Coronary artery (tissue), 2 donors: ENCODE data around the gene CRADD.

Source experiments
- DNase-seq: peaks from one replicate; pipeline ENCODE4 v3.0.0-alpha.2; 2017; ENCODE audit warnings: low spot score
- H3K27ac ChIP-seq, 2 donors: fragments of 200-600 bp; sonication (generic); one replicate each; pipeline ENCODE4 v1.5.1; 2016 to 2019
- H3K4me3 ChIP-seq: fragments of 200-600 bp; sonication (generic); 2 replicates; pipeline ENCODE4 v1.5.1; 2016; ENCODE audit warnings: mild to moderate bottlenecking, moderate library complexity
- CTCF ChIP-seq: fragments of 200-600 bp; sonication (generic); IDR thresholded peaks from one replicate; pipeline ENCODE4 v1.5.1; 2019; ENCODE audit warnings: antibody characterized with exemption

Gene CRADD

DNA sequence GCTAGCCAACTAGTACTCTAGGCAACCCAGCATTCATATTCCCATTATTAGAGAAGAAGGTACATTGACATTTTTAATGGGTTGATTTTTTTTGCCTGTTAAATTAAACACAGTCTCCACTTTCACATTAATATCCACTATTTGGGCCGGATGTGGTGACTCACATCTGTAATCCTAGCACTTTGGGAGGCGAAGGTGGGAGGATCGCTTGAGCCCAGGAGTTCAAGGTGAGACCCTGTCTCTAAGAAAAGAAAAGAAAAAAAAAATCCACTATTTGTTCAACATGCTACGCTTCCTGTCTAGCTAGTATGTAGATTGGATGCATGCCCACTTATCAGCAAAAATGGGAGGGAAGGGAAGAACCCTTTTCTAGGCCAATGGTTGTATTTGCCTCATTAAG lies 7.1 kb upstream of the CRADD start:
- no peak for TF ChIP-seq CTCF
- no peak overlapping the region for H3K27ac ChIP-seq
- H3K4me3 ChIP-seq, result no peak overlapping the region
- DNase-seq, result no peak

- Histone ChIP-seq H3K4me3 (no peak overlapping the region), H3K27ac (no peak overlapping the region)
- TF ChIP-seq CTCF, result no peak
- no peak for DNase-seq
These were observed 6.1 kb upstream of the CRADD start for GRCh38 chr12:93671044-93671443.

- H3K4me3 ChIP-seq, result no peak overlapping the region
- TF ChIP-seq CTCF, result no peak
- no peak overlapping the region for H3K27ac ChIP-seq
- DNase-seq, result no peak
These were observed 4.1 kb upstream of the CRADD start for GRCh38 chr12:93673084-93673483.

DNA sequence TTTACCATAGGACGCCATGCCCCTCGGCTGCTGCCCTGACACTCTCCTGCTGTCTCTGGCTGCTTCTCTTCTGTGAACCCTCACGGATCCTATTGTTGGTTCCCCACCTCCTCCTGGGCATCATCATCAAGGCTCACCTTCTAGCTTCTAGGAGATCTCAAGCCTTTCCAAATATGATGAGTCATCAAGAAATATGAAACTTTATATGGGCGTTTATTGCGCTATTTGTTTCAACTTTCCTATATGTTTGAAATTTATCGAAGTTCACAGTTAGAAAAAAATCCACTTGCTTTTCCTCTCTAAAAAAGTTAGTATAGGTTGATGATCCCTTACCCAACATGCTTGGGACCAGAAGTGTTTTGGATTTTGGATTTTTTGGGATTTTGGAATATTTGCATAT lies 2.8 kb upstream of the CRADD start:
- Histone ChIP-seq H3K27ac (no peak overlapping the region), H3K4me3 (no peak overlapping the region)
- no peak for DNase-seq
- no peak for TF ChIP-seq CTCF

- Histone ChIP-seq H3K27ac (peak overlapping the region; percentile 80 to 96), H3K4me3 (peak overlapping the region; percentile 83)
- no peak for TF ChIP-seq CTCF
- DNase-seq, result no peak
These were observed 574 bp upstream of the CRADD start for GRCh38 chr12:93676408-93677194.

DNA sequence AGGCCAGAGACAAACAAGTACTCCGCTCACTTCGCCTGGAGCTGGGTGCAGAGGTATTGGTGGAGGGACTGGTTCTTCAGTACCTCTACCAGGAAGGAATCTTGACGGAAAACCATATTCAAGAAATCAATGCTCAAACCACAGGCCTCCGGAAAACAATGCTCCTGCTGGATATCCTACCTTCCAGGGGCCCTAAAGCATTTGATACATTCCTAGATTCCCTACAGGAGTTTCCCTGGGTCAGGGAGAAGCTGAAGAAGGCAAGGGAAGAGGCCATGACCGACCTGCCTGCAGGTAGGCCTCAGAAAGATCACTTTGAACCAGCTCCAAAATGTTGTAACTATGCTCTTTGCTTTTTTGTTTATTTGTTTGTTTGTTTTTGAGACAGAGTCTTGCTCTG lies 1.6 kb downstream of the CRADD start:
- TF ChIP-seq CTCF, result no peak
- no peak for DNase-seq
- peak overlapping the region in 1 of 2 donors; percentile 27 for H3K27ac ChIP-seq
- no peak overlapping the region for H3K4me3 ChIP-seq

GRCh38 chr12:93679308-93679925 lies 2.2 kb downstream of the CRADD start:
- no peak for TF ChIP-seq CTCF
- peak overlapping the region; percentile 21 for H3K4me3 ChIP-seq
- H3K27ac ChIP-seq, result peak overlapping the region; percentile 27 to 30
- DNase-seq, result no peak
